HG03432 (cell line): ENCODE measurements around the gene OPALIN.

Experiments
- ATAC-seq: cut with Tn5 transposase; IDR thresholded peaks from one replicate; pipeline ENCODE4 v1.9.1; 2021; ENCODE audit warnings: mild to moderate bottlenecking, moderate library complexity; ENCODE audit not compliant: unreplicated experiment

Gene OPALIN, protein sequence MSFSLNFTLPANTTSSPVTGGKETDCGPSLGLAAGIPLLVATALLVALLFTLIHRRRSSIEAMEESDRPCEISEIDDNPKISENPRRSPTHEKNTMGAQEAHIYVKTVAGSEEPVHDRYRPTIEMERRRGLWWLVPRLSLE

DNA sequence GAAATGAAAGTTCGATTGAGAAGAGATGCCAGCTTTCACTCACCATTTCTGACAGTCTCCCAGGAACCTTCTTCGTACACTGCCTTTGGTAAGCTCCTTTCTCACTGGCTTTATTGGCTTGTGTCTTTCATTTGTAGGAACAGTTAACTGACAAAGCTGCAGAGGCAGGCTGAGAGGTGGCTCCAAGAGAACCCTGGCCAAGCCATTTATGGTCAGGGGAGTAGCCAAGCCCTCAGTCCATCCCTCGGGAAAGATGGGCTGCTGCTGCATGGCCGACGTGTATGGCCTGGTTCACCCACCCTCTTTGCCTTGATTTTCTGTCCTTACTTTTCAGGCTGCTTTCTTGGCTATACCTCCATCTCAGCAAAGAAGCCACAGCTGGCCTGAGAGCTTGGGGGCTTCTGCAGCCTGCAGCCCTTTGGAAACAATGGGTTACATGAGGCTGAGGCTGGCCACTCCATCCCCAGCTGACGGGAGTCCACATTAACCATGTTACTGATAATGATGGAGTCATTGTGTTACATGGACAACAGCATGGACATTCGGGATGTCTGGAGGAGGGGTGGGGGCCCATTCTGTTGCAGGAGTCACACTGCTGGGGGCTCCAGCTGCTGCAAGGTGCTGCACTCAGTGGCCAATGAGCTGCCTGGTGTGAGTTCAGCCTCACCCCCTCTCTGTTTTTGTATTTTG is at the start of gene OPALIN:
OPALIN (minus strand) TSS at position 152 of the 690 bp plus-strand sequence; CDS start at position 46, 106 bp downstream.
- no peak for ATAC-seq

GRCh38 chr10:96408201-96408600 is 49.4 kb upstream of the OPALIN start:
- no peak for ATAC-seq

DNA sequence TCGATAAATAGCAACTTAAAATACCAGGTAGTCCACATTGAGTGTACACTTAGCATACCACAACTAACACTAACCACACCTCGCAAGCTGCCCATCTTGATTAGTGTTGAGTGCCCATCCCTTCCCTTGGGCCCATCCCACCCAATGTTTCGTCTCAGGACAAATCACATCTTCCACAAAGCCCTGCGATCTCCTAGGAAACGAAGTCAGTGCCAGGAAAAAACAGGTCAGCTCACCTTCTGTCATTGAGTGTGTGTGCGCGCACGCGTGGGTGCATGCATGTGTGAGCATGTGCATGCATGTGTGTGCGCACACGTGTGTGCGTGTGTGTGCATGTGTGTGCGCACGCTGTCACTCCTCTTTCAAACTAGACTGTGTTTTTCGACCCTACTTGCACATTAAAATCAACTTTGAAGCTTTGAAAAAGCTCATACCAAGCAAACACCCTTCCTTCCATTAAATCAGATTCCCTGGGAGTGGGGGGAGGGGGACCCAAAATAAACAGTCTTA is 48.8 kb upstream of the OPALIN start:
- ATAC-seq = no peak

GRCh38 chr10:96406091-96406490 is 47.3 kb upstream of the OPALIN start:
- ATAC-seq = no peak

- ATAC-seq = no peak
Measured at GRCh38 chr10:96402417-96403305, 43.9 kb upstream of the OPALIN start.

DNA sequence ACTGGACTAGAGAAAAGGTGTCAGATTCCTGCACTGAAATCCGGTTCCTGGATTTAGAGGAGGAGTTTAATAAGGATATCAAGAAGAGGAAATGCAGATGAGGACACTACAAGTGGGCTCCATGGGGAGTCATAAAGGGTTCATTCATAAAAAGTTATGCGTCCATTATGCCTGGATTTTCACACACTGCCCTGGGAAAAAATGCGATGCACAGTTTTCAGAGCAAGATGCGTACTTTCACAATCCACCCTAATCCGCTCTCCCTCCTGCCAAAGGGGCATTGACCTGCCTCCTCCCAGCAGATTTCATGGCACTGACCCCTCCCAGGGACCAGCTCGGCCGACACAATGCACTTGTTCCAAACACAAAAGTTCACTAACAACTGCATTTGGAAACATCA is 42.2 kb upstream of the OPALIN start:
- no peak for ATAC-seq

- ATAC-seq = no peak
Measured at GRCh38 chr10:96400465-96400864, 41.7 kb upstream of the OPALIN start.

- ATAC-seq = no peak
Measured at GRCh38 chr10:96397902-96398301, 39.1 kb upstream of the OPALIN start.

DNA sequence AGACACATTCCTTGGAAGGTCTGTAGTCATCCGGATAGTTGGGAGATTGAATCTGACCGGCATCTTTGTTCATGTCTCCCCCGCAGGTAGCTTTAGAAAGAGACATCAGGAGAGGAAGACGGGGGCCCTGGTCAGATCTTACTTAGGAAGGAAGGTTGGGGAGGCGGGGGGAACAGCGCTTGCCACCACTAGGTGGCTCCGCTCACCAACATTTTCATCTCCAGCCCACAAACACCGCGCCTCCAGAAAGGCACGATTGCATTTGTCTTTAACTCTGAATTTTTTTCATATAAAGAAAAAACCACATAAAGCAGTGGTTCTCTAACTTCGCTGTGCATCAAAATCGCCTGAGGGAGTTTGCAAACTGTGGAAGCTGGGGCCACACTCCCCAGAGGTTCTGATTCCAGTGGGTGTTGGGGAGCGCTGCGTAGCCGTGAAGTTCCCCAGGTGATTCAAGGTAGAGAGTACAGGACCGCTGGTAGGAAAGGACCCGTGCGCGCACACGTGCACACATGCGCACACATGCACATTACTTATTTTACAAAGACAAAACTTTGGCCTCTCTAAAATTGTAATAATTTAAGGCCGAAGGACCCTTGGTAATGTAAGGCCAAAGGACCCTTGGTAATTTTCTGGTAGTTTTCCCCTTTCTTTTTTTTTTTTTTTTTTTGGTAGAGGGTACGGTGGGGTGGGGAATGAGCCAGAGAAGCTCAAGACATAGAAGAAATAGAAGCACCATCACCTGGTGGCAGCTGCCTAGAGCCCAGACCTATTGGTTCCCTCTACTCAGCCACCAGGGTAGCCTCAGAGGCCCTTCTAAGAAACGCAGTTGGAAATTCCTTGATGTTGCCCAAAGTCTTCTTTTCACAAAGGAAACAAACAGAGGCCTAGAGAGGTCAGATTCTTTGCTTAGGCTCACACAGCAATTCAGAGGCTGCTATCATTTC is 37.4 kb upstream of the OPALIN start:
- no peak for ATAC-seq

DNA sequence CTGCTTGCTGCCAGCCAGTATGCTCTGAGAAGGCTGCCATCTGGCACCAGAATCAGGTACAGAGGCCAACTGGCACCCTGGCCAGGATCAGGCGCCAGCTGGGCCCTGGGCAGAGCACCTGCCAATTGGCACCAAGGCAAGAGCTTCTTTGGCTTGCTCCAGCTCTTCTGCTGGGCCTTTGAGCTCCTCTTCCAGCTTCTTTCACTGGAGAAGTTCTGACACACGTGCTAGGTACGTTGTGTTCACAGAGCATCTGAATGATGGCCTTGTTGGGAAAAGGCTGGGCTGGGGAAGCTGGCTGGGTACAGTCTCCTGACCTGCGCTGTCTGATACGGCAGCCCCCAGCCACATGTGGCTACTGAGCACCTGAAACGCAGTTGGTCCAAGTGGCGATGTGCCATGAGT is 31.7 kb upstream of the OPALIN start:
- no peak for ATAC-seq

GRCh38 chr10:96389785-96390184 is 31.0 kb upstream of the OPALIN start:
- ATAC-seq = no peak

- ATAC-seq = no peak
Measured at GRCh38 chr10:96387601-96388000, 28.8 kb upstream of the OPALIN start.

GRCh38 chr10:96387161-96387560 is 28.4 kb upstream of the OPALIN start:
- no peak for ATAC-seq

GRCh38 chr10:96384506-96384905 is 25.7 kb upstream of the OPALIN start:
- no peak for ATAC-seq

DNA sequence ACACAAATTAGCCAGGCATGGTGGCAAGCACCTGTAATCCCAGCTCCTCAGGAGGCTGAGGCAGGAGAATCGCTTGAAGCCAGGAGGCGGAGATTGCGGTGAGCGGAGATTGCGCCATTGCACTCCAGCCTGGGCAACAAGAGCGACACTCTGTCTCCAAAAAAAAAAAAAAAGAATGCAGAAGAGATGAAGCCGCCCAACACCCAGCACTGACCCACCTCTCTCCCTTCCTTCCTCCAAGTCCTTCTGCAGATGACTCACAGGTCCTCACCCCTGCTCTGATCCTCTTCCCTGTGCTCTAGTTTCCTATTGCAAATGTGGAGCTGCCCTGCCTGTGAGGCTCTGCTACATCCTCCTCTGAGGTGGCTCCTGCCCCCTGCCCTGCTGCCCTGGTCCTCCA is 22.0 kb upstream of the OPALIN start:
- no peak for ATAC-seq

DNA sequence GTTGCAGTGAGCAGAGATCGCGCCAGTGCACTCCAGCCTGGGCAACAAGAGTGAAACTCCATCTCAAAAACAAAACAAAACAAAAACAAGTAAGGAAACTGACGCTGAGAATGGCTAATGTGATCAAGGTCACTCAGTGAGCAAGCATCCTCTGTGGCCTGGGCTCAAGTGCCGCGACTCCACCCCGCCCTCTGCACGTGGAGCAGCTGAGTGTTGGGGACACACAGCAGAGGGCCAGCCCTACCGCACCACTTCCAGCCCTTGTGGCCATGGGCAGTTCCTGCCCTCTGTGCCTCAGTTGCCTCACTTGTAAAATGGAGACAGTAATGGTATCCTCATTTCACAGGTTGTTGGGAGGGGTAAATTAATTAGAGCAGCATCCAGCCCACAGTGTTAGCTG is 21.0 kb upstream of the OPALIN start:
- no peak for ATAC-seq

DNA sequence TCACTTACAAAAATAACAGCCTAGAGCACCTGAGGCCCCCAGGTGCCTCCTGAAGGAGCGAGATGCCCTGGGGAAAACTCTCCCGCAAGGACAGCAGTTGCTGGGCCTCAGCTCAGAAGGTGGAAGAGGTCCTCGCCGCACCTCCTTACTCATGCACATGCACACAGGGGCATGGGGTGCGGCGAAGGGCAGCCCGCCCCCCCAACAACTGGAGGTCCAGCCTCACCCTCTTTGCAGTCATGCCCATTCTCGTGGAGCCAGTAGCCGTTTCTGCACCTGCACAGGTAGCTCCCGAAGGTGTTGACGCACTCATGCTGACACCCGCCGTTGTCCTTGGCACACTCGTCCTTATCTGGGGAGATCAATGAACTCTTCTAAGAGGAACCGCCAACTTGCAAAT is 19.9 kb upstream of the OPALIN start:
- no peak for ATAC-seq

DNA sequence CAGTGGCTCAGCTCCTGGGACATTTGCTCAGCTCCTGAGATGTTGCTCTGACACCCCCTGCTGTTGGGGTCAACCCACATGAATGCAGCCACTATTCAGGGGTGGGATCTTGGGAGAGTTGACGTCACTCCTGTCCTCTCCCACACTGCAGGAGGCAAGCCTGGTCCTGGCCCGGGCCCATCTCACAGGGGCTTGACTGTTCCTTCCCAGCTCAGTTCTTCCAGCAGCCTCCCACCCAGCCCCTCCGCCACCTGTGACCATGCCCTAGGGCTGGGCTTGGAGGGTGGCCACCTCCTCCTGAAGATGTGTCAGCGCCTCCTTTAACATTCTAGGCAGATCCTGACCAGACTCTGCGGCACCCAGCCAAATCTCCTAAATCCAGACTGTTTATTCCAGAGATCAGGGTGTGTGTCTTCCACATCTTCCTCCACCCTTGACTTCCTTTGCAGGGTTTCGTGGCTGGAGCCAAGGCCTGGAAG is 19.1 kb upstream of the OPALIN start:
- ATAC-seq = no peak

GRCh38 chr10:96376483-96376882 is 17.7 kb upstream of the OPALIN start:
- ATAC-seq = peak; percentile 60
